Fibroblast of peridontal ligament (primary cell): ENCODE measurements around the gene IGSF6.
"Not testable (repeated sequence)": the region's sequence is repeated elsewhere in the genome, so short reads cannot be mapped to it uniquely, and the experiment has no call there.

Experiments used
- DNase-seq: peaks from one replicate; pipeline ENCODE4 v3.0.0-alpha.2; 2010; ENCODE audit errors: extremely low read depth

The IGSF6 gene

GRCh38 chr16:21653571-21653970 lies 1.2 kb upstream of the IGSF6 start:
- DNase-seq, result no peak

GRCh38 chr16:21651515-21651914 lies 893 bp downstream of the IGSF6 start:
- DNase-seq, result no peak

GRCh38 chr16:21650521-21650920 lies 1.9 kb downstream of the IGSF6 start:
- DNase-seq, result peak; percentile 25

GRCh38 chr16:21649826-21650406 lies 2.5 kb downstream of the IGSF6 start:
- not testable (repeated sequence) for DNase-seq

- DNase-seq, result no peak
These were observed 4.7 kb downstream of the IGSF6 start for GRCh38 chr16:21647562-21648164.

GRCh38 chr16:21646721-21647561 lies 5.5 kb downstream of the IGSF6 start:
- no peak for DNase-seq

GRCh38 chr16:21646091-21646490 lies 6.3 kb downstream of the IGSF6 start:
- peak; percentile 29 for DNase-seq

GRCh38 chr16:21645261-21645721 lies 7.1 kb downstream of the IGSF6 start:
- DNase-seq, result peak; percentile 77

GRCh38 chr16:21644674-21645073 lies 7.7 kb downstream of the IGSF6 start:
- no peak for DNase-seq

GRCh38 chr16:21643785-21644184 lies 8.6 kb downstream of the IGSF6 start:
- no peak for DNase-seq

GRCh38 chr16:21642861-21643260 lies 9.5 kb downstream of the IGSF6 start:
- DNase-seq, result no peak

- DNase-seq, result no peak
These were observed 10.5 kb downstream of the IGSF6 start for GRCh38 chr16:21641916-21642315.

GRCh38 chr16:21639493-21639892 lies 12.9 kb downstream of the IGSF6 start:
- no peak for DNase-seq

GRCh38 chr16:21638573-21638975 lies 13.8 kb downstream of the IGSF6 start:
- peak; percentile 28 for DNase-seq

- DNase-seq, result no peak
These were observed 15.1 kb downstream of the IGSF6 start for GRCh38 chr16:21637032-21637968.

- not testable (repeated sequence) for DNase-seq
These were observed 16.7 kb downstream of the IGSF6 start for GRCh38 chr16:21635694-21636093.

- DNase-seq, result no peak
These were observed 18.2 kb downstream of the IGSF6 start for GRCh38 chr16:21634216-21634615.

GRCh38 chr16:21631951-21632575 lies 20.3 kb downstream of the IGSF6 start:
- DNase-seq, result peak; percentile 22

GRCh38 chr16:21631376-21631775 lies 21.0 kb downstream of the IGSF6 start:
- not testable (repeated sequence) for DNase-seq

GRCh38 chr16:21630866-21631265 lies 21.5 kb downstream of the IGSF6 start:
- DNase-seq, result not testable (repeated sequence)
